A673 (cell line): ENCODE results near the gene SLC50A1.

Experiments
- EZH2 ChIP-seq: fragments of 200-600 bp; sonication (generic); IDR thresholded peaks from 2 replicates; pipeline ENCODE4 v1.6.1; 2017; ENCODE audit warnings: borderline replicate concordance, low read depth, mild to moderate bottlenecking, mixed read lengths, antibody characterized with exemption, low read length; ENCODE audit not compliant: poor library complexity, severe bottlenecking
- TF ChIP-seq, protein P1 (sequence below): fragments of 300-800, 200-600 bp; sonication (generic); conservative IDR thresholded peaks from 2 replicates; pipeline ENCODE4 v1.5.1; 2017; ENCODE audit warnings: low read depth, mild to moderate bottlenecking, antibody characterized with exemption, low read length, moderate library complexity, mixed read lengths

DNA sequence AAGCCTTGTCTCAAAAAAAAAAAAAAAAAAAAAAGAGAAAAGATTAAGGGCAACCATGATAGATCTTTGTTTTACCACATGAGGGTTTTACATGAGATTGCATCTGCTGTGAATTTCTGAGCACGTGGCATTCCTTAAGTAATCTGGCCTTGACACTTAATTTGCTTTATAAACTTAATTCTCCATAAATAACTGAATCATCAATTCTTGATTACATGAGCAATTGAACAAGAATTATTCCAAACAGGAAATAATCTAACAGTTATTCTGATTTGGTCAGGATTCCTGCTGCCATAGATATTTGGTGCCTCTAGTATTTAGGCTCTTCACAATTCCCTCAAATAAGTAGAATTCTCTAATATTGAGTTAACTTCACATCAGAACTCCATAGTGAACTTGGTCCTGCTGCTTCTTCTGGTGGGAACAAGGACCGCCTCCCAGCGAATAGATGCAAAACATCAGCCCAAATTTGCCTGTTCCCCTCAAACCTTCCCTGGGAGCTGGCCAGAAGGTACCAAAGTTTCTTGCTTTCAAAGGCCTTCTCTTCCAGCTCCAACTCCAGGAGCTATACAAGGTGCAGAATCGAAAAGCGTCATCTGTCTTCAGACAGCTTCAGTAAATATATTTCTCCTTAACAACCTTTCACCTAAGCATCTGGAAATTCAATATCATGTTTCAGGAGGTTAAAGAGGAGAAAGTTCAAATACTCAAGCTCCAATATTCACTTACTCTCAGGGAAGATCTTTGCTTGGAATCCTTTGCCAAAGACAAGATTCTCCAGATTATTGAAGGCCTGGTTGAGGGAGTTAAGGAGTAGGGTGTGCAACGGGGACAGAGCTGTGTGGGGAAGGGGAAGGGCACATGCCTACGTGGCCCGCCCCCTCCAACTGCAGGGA, 36.4 kb downstream of the SLC50A1 start:
- TF ChIP-seq, protein P1, sequence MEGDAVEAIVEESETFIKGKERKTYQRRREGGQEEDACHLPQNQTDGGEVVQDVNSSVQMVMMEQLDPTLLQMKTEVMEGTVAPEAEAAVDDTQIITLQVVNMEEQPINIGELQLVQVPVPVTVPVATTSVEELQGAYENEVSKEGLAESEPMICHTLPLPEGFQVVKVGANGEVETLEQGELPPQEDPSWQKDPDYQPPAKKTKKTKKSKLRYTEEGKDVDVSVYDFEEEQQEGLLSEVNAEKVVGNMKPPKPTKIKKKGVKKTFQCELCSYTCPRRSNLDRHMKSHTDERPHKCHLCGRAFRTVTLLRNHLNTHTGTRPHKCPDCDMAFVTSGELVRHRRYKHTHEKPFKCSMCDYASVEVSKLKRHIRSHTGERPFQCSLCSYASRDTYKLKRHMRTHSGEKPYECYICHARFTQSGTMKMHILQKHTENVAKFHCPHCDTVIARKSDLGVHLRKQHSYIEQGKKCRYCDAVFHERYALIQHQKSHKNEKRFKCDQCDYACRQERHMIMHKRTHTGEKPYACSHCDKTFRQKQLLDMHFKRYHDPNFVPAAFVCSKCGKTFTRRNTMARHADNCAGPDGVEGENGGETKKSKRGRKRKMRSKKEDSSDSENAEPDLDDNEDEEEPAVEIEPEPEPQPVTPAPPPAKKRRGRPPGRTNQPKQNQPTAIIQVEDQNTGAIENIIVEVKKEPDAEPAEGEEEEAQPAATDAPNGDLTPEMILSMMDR: no peak
- no peak for TF ChIP-seq EZH2
